Erythroblast (primary cell): ENCODE results near the gene HSPA6.
"Not testable (repeated sequence)": the region's sequence is repeated elsewhere in the genome, so short reads cannot be mapped to it uniquely, and the experiment has no call there.

ENCODE experiments used
- DNase-seq, 2 experiments: peaks; one replicate each; lab custom pipeline; 2025; lab: John Stamatoyannopoulos, UW
- GATA1 ChIP-seq: IDR thresholded peaks from 2 replicates; pipeline ENCODE4 v1.6.1; 2011; ENCODE audit warnings: low read depth, mild to moderate bottlenecking, control low read depth, low read length, moderate library complexity
- POLR2A ChIP-seq: IDR thresholded peaks from 2 replicates; pipeline ENCODE4 v1.6.1; 2011; ENCODE audit warnings: mild to moderate bottlenecking, low read length

Gene HSPA6

GRCh38 chr1:161495490-161495889 lies 28.9 kb upstream of the HSPA6 start:
- DNase-seq = no peak
- TF ChIP-seq GATA1 (no peak), POLR2A (no peak)

DNA sequence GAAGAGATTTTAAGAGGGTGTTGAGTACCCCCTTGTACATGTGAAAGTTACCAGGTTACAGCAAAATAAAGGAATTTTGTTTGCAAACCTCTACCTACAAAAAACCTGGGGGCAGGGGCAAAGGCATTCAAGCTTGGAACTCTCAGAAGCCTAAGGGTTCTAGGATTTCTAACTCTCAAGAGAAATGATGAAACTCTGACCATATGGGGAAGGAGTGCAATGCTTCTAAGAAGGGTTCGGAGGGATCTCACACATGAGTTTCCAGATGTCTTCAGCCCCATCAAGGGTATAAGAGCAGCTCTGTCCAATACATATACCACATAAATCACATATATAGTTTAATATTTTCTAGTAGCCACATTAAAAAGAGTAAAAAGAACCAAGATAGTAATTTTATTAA lies 26.4 kb upstream of the HSPA6 start:
- DNase-seq = no peak
- TF ChIP-seq GATA1 (no peak), POLR2A (no peak)

DNA sequence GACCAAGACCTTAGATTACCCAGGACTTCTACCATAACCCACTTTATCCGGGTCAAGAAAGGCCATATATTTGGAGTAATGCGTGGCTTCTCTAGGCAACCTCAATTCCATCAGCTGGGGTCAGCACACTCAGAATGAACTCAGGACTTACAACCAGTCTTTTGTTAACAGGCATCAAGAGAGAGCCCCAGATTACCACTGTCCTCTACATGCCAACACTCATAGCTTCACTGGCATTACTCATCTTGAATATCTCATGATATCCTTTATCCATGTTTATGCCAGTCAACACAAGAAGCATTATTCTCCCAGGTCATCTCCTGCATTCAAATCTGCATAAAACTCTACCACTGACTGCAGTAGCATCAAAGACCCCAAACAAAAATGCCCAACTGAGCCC lies 25.7 kb upstream of the HSPA6 start:
- no peak for TF ChIP-seq POLR2A
- TF ChIP-seq GATA1 = no peak
- no peak for DNase-seq

DNA sequence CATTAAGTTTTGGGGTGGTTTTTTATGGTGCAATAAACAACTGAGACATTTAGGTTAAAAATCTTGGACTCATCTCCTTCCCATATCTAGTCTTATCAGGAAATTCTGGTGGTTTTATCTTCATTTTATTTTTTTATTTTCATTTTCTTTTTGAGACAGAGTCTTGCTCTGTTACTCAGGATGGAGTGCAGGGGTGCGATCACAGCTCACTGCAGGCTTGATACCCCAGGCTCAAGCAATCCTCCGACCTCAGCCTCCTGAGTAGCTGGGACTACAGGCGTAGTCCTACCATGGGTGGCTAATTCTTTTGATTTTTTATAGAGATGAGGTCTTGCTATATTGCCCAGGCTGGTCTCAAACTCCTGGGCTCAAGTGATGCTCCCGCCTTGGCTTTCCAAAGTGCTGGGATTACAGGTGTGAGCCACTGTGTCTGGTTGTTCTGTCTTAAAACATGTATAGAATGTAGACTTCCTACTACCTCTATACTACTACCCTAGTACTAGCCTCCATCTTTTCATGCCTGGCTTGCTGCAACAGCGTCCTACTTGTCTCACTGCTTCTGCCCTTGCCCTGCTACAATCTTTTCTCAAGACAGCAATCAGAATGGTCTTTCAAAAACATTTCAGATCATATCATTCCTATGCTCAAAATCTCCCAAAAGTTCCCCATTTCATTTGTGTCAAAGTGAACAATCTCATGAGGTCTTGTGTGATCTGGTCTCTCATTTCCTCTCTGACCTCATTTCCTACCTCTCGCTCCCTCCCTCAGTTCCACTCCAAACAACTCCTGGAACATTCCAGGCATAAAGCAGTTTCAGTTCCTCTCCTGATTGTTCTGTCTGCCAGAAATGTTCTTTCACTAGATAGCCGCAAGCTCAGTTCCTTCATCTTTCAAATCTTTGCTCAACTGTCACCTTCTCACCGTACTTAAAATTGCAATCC lies 25.0 kb upstream of the HSPA6 start:
- TF ChIP-seq POLR2A = no peak
- no peak for TF ChIP-seq GATA1
- no peak for DNase-seq

DNA sequence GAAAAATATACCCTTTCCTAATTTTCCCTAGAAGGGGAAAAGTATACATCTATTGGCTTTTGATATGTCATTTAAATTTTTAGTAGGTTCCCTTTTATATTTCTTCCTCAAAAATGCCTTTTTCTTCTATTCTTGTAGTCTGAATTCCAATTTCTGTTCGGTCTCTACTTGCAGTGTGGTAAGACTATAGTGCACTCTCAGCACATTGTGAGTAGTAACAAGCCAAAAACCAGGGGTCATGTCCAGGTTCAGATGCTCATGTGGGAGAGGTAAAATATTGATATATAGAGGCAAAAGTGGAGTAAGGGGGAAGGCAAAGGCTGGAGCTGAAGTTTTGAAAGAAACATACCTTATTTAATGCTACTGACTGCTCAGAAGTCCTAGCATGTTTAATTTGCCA lies 23.1 kb upstream of the HSPA6 start:
- DNase-seq = no peak
- TF ChIP-seq POLR2A (no peak), GATA1 (no peak)

- no peak for TF ChIP-seq POLR2A
- no peak for TF ChIP-seq GATA1
- no peak for DNase-seq
Observed at GRCh38 chr1:161502181-161502580, 22.2 kb upstream of the HSPA6 start.

GRCh38 chr1:161502641-161503393 lies 21.5 kb upstream of the HSPA6 start:
- DNase-seq = no peak

GRCh38 chr1:161503394-161503748 lies 21.0 kb upstream of the HSPA6 start:
- TF ChIP-seq GATA1 (no peak), POLR2A (no peak)
- no peak for DNase-seq

More at GRCh38 chr1:161502641-161503393, 21.5 kb upstream of the HSPA6 start:
- no peak for TF ChIP-seq POLR2A

DNA sequence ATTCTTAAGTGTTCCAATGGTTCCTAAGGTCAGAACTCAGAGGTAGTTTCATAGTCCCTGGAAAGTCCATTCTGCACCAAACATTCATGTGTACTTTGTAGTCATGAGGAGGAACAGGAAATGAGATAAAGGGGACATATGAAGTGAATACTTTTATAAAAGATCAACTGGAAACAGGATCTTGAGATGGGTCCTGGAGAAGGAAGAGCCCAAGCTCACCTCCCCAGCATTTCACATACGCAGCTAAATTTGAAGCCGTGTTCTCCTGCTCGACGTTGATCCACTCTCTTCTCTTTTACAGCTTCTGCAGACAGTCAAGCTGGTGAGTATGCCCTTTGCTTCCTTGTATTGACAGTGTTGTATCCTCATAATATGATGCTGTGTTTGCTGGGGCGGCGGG lies 18.7 kb upstream of the HSPA6 start:
- TF ChIP-seq GATA1 (no peak), POLR2A (no peak)

DNA sequence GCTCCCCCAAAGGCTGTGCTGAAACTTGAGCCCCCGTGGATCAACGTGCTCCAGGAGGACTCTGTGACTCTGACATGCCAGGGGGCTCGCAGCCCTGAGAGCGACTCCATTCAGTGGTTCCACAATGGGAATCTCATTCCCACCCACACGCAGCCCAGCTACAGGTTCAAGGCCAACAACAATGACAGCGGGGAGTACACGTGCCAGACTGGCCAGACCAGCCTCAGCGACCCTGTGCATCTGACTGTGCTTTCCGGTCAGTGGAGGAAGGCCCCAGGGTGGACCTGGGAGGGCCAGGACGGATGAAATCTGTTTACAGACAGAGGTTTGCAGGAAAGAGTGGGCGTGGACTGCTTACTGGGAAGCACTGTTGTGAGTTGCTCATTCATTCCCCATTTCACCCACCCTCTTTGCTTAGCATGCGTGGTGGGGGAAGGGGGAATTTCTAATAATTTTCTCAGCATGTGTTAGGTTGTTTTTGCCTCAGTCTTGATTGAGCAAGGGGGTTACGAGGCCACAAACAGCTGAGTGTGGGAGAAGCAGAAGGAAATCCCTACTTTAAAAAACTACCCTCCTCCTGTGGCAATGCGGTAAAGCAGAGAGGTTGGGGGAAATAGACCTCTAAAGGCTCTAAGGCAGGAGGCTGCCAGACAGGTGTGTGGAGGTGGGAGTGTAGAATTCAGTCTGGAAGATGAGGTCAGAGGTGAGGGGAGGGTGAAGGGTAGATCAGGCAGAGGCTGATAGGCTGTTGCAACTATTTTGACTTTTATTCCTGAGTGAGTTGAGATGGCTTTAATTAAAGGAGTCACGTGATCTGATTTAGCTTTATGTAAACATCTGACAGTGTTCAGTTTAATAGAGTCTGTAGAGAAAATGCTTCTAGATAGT lies 17.8 kb upstream of the HSPA6 start:
- no peak for DNase-seq

More for the DNA sequence above, 18.7 kb upstream of the HSPA6 start:
- DNase-seq = no peak

DNA sequence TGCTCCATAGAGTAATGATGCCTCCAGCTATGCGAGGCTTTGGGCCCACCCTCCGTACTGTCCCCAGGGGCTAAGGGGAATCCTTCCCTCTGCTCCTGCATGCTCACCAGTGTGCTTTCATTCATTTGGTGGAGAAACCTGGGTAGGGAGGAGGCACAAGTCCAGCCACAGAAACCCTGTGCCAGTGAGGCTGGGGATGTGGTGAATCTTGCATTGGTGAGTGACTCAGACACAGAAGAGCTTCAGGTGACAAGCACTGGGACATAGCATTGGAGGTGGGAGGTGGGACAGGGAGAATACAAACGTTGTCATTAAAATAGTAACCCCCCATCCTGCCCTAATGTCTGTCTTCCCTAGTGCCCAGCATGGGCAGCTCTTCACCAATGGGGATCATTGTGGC lies 13.9 kb upstream of the HSPA6 start:
- TF ChIP-seq POLR2A = no peak
- TF ChIP-seq GATA1 = no peak
- no peak for DNase-seq

More for the DNA sequence above, 17.8 kb upstream of the HSPA6 start:
- no peak for TF ChIP-seq POLR2A
- TF ChIP-seq GATA1 = no peak

- TF ChIP-seq POLR2A = peak; percentile 80
- TF ChIP-seq GATA1 = no peak
- peak; percentile 90 to 93 for DNase-seq
Observed at GRCh38 chr1:161511018-161511755, 13.2 kb upstream of the HSPA6 start.

DNA sequence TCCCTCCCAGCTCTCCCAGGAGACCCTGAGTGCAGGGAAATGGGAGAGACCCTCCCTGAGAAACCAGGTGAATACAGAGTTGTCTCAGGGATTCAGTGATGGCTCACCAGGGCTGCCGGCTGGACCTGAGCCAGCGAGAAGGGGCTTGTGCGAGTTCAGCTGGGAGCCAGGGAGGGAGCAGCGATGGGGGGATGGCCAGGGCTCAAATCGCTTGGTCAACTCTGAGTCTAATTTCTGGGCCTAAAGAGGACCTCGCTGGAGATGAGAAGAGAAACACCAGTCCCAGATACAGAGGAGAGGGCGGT lies 12.6 kb upstream of the HSPA6 start:
- TF ChIP-seq GATA1 = no peak
- no peak for DNase-seq

DNA sequence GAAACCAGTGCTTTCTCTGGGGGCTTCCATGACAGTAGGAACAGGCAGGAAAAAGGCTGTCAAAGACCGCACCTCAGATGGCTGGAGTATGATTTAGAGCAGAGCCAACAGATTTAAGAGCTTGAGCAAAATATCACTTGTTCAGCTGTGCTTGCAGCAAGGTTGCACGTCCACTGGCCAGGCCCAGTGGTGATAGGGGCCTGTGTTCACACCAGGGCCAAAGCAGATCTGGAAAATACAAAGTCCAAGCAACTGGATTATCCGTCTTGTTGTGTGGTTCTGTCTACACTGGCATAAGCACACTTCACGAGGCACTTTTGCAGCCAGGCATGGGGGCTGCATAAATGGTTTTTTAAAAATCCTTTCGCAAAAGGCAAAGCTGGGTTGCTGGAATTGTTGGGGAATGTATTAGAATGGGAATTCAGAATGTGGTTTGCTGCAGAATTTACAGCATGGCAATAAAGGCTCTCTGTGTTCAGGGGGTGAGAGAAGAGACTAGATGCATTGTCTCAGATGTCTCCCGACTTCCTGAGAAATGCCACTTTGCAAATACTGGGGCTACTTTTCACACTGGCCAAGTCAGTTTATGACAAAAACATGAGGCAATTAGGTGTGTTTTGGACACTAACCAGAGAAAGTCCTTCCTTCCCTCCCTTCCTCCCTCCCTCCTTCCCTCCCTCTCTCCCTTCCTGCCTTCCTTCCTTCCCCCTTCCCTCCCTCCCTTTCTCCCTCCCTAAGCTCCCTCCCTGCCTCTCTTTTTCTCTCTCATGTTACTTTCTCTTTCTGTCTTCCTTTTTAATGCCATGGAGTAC lies 11.5 kb upstream of the HSPA6 start:
- peak in 1 of 2 experiments; percentile 34 for DNase-seq

DNA sequence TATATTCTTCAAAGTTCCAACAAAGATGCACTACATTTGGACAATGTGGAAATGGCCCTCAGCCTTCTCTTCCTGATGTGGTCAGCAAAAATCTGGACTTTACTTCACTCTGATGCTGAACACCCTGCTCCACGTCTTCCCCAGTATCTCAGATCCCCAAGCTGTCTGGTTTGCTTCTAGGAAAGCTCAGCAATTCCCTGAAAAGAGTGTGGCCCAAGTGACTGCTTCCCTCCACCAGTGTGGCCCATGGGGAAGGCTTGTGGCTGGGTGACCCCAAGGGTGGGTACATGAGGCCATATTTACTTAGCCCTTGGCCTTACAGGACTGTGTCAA lies 10.9 kb upstream of the HSPA6 start:
- not testable (repeated sequence) for DNase-seq

- not testable (repeated sequence) for DNase-seq
Observed at GRCh38 chr1:161513953-161514352, 10.4 kb upstream of the HSPA6 start.

DNA sequence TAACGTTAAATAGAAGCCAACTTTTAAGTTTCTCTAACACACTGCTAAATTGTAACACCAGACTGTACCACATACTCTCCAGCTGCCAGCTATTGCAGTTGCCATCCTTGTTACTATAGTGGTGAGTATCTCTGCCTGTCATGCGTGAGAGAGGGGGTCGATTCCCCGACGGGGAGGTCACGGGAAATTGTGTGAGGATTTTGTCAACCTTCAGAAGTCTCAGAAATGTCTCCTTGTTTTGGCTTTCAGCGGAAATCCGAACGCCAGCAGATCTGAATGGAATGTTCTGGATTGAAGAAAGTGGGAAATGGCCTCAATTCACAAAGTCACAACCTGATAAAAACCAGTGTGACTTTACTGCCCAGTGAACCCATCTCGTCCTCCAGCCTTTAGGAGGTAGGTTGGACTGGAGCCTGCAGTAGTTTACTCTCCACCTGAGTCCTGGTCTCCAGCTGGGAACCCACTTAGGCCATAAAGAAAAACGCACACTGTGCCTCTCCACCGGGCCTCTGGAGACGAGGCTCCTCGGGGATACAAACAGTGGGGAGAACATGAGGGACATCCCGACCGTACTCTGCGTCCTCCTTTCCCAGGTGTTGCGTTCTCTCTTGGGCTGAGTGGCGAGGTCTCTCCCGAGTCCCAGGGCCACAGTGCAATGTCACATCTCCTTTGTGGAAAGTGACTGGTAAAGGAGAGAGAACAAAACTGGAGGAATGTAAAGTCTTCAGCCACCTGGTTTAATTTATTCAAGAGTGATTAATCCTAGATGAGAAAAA lies 1.1 kb upstream of the HSPA6 start:
- DNase-seq = not testable (repeated sequence)

DNA sequence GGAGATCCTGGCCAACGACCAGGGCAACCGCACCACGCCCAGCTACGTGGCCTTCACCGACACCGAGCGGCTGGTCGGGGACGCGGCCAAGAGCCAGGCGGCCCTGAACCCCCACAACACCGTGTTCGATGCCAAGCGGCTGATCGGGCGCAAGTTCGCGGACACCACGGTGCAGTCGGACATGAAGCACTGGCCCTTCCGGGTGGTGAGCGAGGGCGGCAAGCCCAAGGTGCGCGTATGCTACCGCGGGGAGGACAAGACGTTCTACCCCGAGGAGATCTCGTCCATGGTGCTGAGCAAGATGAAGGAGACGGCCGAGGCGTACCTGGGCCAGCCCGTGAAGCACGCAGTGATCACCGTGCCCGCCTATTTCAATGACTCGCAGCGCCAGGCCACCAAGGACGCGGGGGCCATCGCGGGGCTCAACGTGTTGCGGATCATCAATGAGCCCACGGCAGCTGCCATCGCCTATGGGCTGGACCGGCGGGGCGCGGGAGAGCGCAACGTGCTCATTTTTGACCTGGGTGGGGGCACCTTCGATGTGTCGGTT lies 477 bp downstream of the HSPA6 start:
- peak; percentile 54 to 59 for DNase-seq
